Uterus (tissue), 4 donors: ENCODE data around the gene KAT2A. TPM values are rescaled to one million over a fixed set of nuclear protein-coding genes. Genes with fewer than 3 reads are reported as not detected.

Experiments used
- DNase-seq, 2 donors: peaks; one replicate each; pipeline ENCODE4 v3.0.0-alpha.2; 2019 to 2020
- H3K27ac ChIP-seq, 2 donors: fragments of 200-600 bp; sonication (generic); 1 replicate in 1 of 2; 2 replicates in 1 of 2; pipeline ENCODE4 v1.5.1; 2016 to 2018
- H3K27me3 ChIP-seq, 2 donors: fragments of 200-600 bp; sonication (generic); one replicate each; pipeline ENCODE4 v1.5.1; 2018 to 2019; ENCODE audit warnings: control low read depth in 1 of 2
- H3K36me3 ChIP-seq, 2 donors: fragments of 200-600 bp; sonication (generic); one replicate each; pipeline ENCODE4 v1.5.1; 2019; ENCODE audit warnings: control low read depth in 1 of 2
- H3K4me1 ChIP-seq, 2 donors: fragments of 200-600 bp; sonication (generic); one replicate each; pipeline ENCODE4 v1.5.1; 2018 to 2019; ENCODE audit warnings: control low read depth in 1 of 2
- H3K4me3 ChIP-seq, 2 donors: fragments of 200-600 bp; sonication (generic); 1 replicate in 1 of 2; 2 replicates in 1 of 2; pipeline ENCODE4 v1.5.1; 2018 to 2019; ENCODE audit warnings: mild to moderate bottlenecking in 1 of 2
- H3K9me3 ChIP-seq, 2 donors: fragments of 200-600 bp; sonication (generic); one replicate each; pipeline ENCODE4 v1.5.1; 2019; ENCODE audit warnings: control low read depth in 1 of 2
- CTCF ChIP-seq, 4 experiments: fragments of 200-600 bp in 2 of 4; fragments of 450-650 bp in 2 of 4; sonication (generic) in 2 of 4; IDR thresholded peaks; one replicate each; pipeline ENCODE4 v1.5.1; 2016 to 2019; ENCODE audit warnings: antibody characterized with exemption in 4 of 4, mild to moderate bottlenecking in 2 of 4, moderate library complexity in 1 of 4
- POLR2A ChIP-seq, 2 donors: fragments of 450-650 bp; IDR thresholded peaks; one replicate each; pipeline ENCODE4 v1.6.1; 2016; ENCODE audit warnings: antibody characterized with exemption in 2 of 2, mild to moderate bottlenecking in 1 of 2, moderate library complexity in 1 of 2
- intact Hi-C: fragments of 100-400 bp; cut with DNase I; formaldehyde crosslinking; loops from one replicate; pipeline ENCODE4 v1.15.1; 2023; ENCODE audit warnings: low total_unique reads
- total RNA-seq, 4 donors: library from RNA; depleted of rRNA in 3 of 4; stranded (reverse); fragments of >200 nt in 3 of 4; gene quantifications; one replicate each; pipeline versions ENCODE4 v1.1.0 to v1.2.4, GENCODE V29; 2014 to 2023
- donor health status: DM: yes; HTN: yes; CAD: no.

Gene KAT2A
- total RNA-seq, 4 donors from 2014 or later = 20.9 to 80.9 (median 39.2) TPM

- Histone ChIP-seq H3K4me1 (no peaks in the 10 kb centered on the region), H3K36me3 (no peaks in the 10 kb centered on the region), H3K27me3 (no peaks in the 10 kb centered on the region), H3K4me3 (no peak overlapping the region), H3K9me3 (no peaks in the 10 kb centered on the region), H3K27ac (no peak overlapping the region)
- TF ChIP-seq CTCF (IDR thresholded peaks at IDR 0.05) = no peak
- no peak for TF ChIP-seq POLR2A (IDR thresholded peaks at IDR 0.05)
- no peak for DNase-seq
- intact Hi-C loops = no loop called here
Observed at GRCh38 chr17:42163696-42164407, 42.7 kb upstream of the KAT2A start.

GRCh38 chr17:42163113-42163512 lies 41.9 kb upstream of the KAT2A start:
- Histone ChIP-seq H3K9me3 (no peaks in the 10 kb centered on the region), H3K4me1 (no peaks in the 10 kb centered on the region), H3K27me3 (no peaks in the 10 kb centered on the region), H3K27ac (no peak overlapping the region), H3K4me3 (no peak overlapping the region), H3K36me3 (no peaks in the 10 kb centered on the region)
- intact Hi-C loops = no loop called here
- TF ChIP-seq POLR2A (IDR thresholded peaks at IDR 0.05) = no peak
- no peak for TF ChIP-seq CTCF (IDR thresholded peaks at IDR 0.05)
- DNase-seq = no peak

GRCh38 chr17:42160531-42160910 lies 39.4 kb upstream of the KAT2A start:
- intact Hi-C loops = no loop called here
- Histone ChIP-seq H3K4me1 (no peaks in the 10 kb centered on the region), H3K4me3 (no peak overlapping the region), H3K36me3 (no peaks in the 10 kb centered on the region), H3K27me3 (no peaks in the 10 kb centered on the region), H3K27ac (no peak overlapping the region), H3K9me3 (no peaks in the 10 kb centered on the region)
- DNase-seq = no peak
- no peak for TF ChIP-seq POLR2A (IDR thresholded peaks at IDR 0.05)
- TF ChIP-seq CTCF (IDR thresholded peaks at IDR 0.05) = no peak

GRCh38 chr17:42159796-42160530 lies 38.8 kb upstream of the KAT2A start:
- H3K36me3 ChIP-seq = no peaks in the 10 kb centered on the region
- H3K27ac ChIP-seq = no peak overlapping the region
- intact Hi-C loops = no loop called here

More at GRCh38 chr17:42159796-42160530, 38.8 kb upstream of the KAT2A start:
- no peak for DNase-seq
- TF ChIP-seq POLR2A (IDR thresholded peaks at IDR 0.05) (no peak), CTCF (IDR thresholded peaks at IDR 0.05) (no peak)
- H3K4me1 ChIP-seq = no peaks in the 10 kb centered on the region
- H3K27me3 ChIP-seq = no peaks in the 10 kb centered on the region
- H3K4me3 ChIP-seq = no peak overlapping the region
- no peaks in the 10 kb centered on the region for H3K9me3 ChIP-seq
